Naive B cell (primary cell): ENCODE data around the gene PRR14. TPM values are rescaled to one million over a fixed set of nuclear protein-coding genes. Genes with fewer than 3 reads are reported as not detected.
"Not testable (repeated sequence)": the region's sequence is repeated elsewhere in the genome, so short reads cannot be mapped to it uniquely, and the experiment has no call there.

Source experiments
- ATAC-seq, 2 donors: fragments of 150-1000 bp; cut with Tn5 transposase; 2 replicates each; pipeline ENCODE4 v1.10.0; 2021; ENCODE audit warnings: low read depth in 2 of 2, mild to moderate bottlenecking in 2 of 2, moderate library complexity in 2 of 2
- DNase-seq: peaks from one replicate; pipeline ENCODE4 v3.0.0; 2022
- H3K27ac Mint-ChIP-seq, 6 donors: one replicate each; pipeline ENCODE4 v1.8.0; 2020 to 2022; ENCODE audit warnings: mild to moderate bottlenecking in 6 of 6, mixed read lengths in 6 of 6, moderate library complexity in 5 of 6, inconsistent platforms in 2 of 6
- H3K27me3 Mint-ChIP-seq, 3 donors: one replicate each; pipeline ENCODE4 v1.8.0; 2021 to 2022; ENCODE audit warnings: mixed read lengths in 3 of 3, mild to moderate bottlenecking in 1 of 3
- H3K36me3 Mint-ChIP-seq, 2 donors: one replicate each; pipeline ENCODE4 v1.8.0; 2020 to 2022; ENCODE audit warnings: mixed read lengths in 2 of 2, inconsistent platforms in 1 of 2, mild to moderate bottlenecking in 1 of 2
- H3K4me1 Mint-ChIP-seq, 3 donors: one replicate each; pipeline ENCODE4 v1.8.0; 2020 to 2022; ENCODE audit warnings: mixed read lengths in 3 of 3, inconsistent platforms in 1 of 3, mild to moderate bottlenecking in 1 of 3, moderate library complexity in 1 of 3
- H3K4me3 Mint-ChIP-seq, 8 donors: one replicate each; pipeline ENCODE4 v1.8.0; 2020 to 2022; ENCODE audit warnings: mild to moderate bottlenecking in 8 of 8, mixed read lengths in 8 of 8, moderate library complexity in 8 of 8, inconsistent platforms in 2 of 8
- H3K9me3 Mint-ChIP-seq, 7 donors: one replicate each; pipeline ENCODE4 v1.8.0; 2020 to 2022; ENCODE audit warnings: mixed read lengths in 7 of 7, mild to moderate bottlenecking in 5 of 7, inconsistent platforms in 2 of 7, moderate library complexity in 1 of 7
- polyA plus RNA-seq, 6 donors: library from polyadenylated mRNA; unstranded; fragments of 300-500 nt; fragmentation: Illumina TruSeq; gene quantifications; one replicate each; pipeline ENCODE4 v1.2.3, GENCODE V29; 2021; ENCODE audit warnings: low read depth in 6 of 6

The PRR14 gene
- polyA plus RNA-seq, 6 donors from 2014 or later: 11.6 to 40.9 (median 17.8) TPM

DNA sequence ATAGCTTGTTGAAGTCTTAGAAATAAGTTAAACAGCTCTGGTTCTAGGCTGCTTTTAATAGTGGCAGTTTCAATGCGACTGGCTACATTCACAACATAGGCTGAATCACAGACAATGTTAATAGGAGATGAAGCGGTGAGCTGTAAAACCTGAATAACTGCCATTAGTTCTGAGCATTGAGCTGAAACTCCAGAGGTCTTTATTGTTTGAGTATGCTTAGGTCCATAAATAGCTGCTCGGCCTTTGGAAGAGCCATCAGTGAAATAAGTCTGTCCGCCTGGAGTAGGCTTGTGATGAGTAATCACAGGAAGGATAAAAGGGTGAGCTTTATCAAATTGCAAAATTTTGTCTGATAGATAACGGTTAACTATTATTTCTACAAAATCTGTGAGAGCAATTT, 31.1 kb upstream of the PRR14 start:
- no peak for ATAC-seq
- no peak overlapping the region for H3K27ac Mint-ChIP-seq

DNA sequence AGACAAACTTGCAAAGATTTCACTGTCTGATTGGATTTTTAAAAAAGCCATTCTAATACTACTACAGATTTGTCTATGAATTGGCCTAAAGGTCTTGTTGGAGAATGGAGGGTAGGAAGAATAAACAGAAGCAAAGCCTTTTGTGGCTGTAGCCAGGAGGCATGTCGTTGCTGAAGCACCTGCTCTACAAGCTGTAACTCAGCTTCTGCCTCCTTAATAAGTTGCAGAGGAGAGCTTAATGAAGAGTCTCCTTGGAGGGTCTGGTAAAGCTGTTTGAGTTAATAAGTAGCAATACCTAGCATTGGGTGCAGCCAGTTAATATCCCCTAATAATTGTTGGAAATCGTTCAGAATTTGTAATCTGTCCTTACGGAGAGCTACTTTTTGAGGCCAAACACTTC, 30.6 kb upstream of the PRR14 start:
- ATAC-seq (no peak), DNase-seq (no peak)
- H3K27me3 Mint-ChIP-seq: no peaks in the 10 kb centered on the region
- peaks cover 0 to 4% (median 0%) of the 10 kb centered on the region in 3 donors for H3K4me1 Mint-ChIP-seq
- H3K4me3 Mint-ChIP-seq: no peak overlapping the region
- no peak overlapping the region for H3K27ac Mint-ChIP-seq
- no peaks in the 10 kb centered on the region for H3K9me3 Mint-ChIP-seq
- H3K36me3 Mint-ChIP-seq: no peaks in the 10 kb centered on the region

More for the DNA sequence above, 31.1 kb upstream of the PRR14 start:
- Mint-ChIP-seq H3K4me1 (peaks cover 0 to 4% (median 0%) of the 10 kb centered on the region in 3 donors), H3K36me3 (no peaks in the 10 kb centered on the region), H3K4me3 (no peak overlapping the region), H3K9me3 (no peaks in the 10 kb centered on the region), H3K27me3 (no peaks in the 10 kb centered on the region)
- DNase-seq: no peak

DNA sequence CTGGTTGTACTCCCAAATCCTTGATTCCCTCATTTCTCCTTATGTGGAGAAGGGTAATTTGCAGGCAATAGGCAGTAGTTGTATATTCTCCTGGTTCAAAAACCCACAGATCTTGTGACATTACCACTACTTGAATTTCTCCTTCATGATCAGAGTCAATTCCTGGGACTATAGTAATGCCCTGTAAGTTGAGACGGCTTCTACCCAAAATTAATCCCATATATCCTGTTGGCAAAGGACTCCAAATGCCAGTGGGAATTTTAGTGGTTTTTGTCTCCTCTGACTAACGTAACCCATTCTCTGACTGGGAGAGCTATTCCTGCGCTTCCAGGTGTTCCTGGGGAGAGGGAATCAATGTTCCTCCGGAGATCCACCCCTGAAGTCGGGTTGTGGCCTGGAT, 29.0 kb upstream of the PRR14 start:
- Mint-ChIP-seq H3K27ac (peak overlapping the region in 1 of 6 donors; percentile 7), H3K4me1 (no peaks in the 10 kb centered on the region), H3K4me3 (no peak overlapping the region), H3K36me3 (no peaks in the 10 kb centered on the region), H3K9me3 (no peaks in the 10 kb centered on the region), H3K27me3 (no peaks in the 10 kb centered on the region)
- ATAC-seq (no peak), DNase-seq (no peak)

DNA sequence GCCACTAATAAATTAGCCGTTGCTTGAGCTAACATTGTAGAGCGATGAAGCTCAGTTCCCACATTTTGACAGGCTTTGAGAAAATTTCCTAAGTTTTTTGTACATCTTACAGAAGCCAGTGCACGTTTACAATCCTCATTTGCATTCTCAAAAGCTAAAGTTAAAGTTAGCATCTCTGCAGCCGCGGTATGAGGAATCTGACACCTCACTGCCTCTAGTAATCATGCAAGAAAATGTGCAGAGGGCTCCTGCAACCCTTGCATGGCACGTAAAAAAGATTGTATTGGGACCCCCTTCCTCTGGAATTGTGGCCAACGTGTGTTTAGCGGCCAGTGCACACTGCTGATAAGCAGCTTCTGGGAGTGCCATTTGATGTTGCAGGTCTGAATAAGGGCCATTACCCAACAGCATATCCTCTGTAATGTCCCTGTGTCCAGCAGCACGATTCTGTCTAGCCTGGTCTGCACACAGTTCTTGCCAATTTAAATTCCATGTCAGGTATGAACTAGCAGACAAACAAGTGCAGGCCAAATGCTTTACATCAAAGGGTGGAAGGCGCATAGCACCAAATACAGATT, 28.2 kb upstream of the PRR14 start:
- H3K4me3 Mint-ChIP-seq: no peak overlapping the region

DNA sequence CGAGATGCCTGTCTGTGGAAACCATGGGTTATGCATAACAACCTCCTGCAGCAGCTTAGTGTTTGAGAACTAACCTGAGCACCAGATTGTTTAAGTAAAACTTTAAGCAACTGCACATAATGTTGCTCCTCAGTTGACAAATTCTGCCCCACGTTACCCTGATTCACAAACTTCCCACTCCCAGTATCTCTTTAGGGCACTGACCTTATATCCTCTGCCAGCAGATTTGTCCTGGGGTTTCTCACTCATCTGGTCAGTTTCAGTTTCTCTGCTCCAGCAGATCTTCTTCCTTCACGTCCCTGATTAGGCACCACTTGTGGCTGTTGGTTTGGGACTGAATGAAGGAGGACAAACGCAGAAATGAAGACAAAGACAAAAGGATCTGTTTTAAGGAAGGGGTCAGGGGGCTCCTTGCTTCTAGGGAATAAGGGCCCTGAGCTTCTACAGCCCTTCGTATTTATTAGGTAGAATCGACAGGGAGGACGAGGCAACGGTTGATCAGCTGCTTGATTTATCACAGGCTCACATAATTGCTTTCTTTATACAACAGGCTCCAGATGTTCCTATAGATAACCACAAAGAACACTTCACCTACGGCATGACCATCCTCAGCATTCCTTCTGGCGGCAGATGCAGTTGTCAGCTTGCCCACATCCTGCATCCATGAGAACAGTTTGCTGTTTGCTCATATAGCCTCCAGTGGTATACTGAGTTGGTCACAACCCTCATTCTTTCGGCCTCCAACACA, 27.1 kb upstream of the PRR14 start:
- H3K9me3 Mint-ChIP-seq: no peaks in the 10 kb centered on the region
- H3K4me1 Mint-ChIP-seq: peaks cover 2 to 3% (median 2%) of the 10 kb centered on the region in 3 donors
- no peak for DNase-seq
- H3K4me3 Mint-ChIP-seq: no peak overlapping the region
- no peaks in the 10 kb centered on the region for H3K36me3 Mint-ChIP-seq
- no peak overlapping the region for H3K27ac Mint-ChIP-seq
- ATAC-seq: no peak
- H3K27me3 Mint-ChIP-seq: no peaks in the 10 kb centered on the region

More for the DNA sequence above, 28.2 kb upstream of the PRR14 start:
- Mint-ChIP-seq H3K27ac (peak overlapping the region in 1 of 6 donors; percentile 50), H3K9me3 (no peaks in the 10 kb centered on the region), H3K27me3 (no peaks in the 10 kb centered on the region), H3K4me1 (no peaks in the 10 kb centered on the region), H3K36me3 (no peaks in the 10 kb centered on the region)
- ATAC-seq: no peak
- DNase-seq: no peak

DNA sequence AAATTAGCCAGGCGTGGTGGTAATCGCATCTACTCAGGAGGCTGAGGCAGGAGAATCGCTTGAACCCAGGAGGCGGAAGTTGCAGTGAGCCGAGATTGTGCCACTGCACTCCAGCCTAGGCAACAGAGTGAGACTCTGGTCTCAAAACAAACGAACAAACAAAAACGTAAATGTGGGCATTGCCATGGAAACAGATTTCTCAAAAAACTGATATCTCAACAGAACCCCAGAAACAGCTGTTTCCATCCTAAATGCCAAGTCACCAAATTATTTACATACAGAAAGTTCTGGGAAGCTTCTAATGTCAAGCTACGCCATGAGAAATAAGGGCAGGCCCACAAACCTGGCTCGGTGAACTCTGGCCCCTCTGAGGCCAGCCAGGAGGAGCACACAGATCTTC, 24.5 kb upstream of the PRR14 start:
- DNase-seq (no peak), ATAC-seq (no peak)
- H3K4me1 Mint-ChIP-seq: peaks cover 5 to 7% (median 6%) of the 10 kb centered on the region in 3 donors
- no peaks in the 10 kb centered on the region for H3K36me3 Mint-ChIP-seq
- H3K27ac Mint-ChIP-seq: no peak overlapping the region
- H3K4me3 Mint-ChIP-seq: no peak overlapping the region
- H3K9me3 Mint-ChIP-seq: no peaks in the 10 kb centered on the region
- no peaks in the 10 kb centered on the region for H3K27me3 Mint-ChIP-seq

DNA sequence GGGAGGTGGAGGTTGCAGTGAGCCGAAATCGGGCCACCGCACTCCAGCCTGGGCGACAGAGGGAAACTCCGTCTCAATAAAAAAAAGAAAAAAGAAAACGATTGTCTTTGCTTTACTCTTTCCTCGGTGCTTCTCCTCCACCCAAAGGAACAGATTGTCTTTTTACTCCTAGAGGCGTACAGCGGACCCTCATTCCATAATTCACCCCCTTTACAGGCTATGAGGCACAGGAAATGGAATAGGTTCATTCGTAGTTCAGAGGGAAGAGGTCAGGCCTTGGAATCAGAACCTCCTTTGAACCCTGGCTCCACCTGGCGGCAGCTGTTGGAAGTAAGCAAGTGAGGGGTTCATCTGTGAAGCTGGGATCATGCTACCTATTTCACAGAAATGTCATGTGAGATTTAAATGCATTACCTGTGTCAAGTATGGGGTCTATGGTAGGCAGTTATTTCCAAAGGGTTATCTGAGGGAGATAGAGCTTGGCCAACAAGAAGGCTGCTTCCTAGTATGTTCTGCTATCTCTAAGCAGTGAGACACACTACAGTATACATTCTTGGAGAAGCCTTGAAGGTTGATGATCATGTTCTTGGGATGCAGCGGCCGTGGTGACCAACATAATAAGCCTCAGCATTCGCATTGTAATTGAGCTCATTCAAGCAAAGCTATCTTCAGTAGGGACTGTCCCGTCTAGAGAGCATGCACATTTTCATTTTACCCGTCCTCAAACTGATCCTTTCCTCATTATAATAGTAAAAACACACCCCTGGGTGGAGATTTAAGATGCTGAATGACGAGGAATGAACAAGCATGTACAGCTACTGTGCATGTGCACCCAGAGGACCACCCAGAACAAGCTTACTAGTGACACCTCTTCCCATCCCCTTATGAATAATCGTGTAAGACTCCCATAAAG, 21.9 kb upstream of the PRR14 start:
- Mint-ChIP-seq H3K27ac (peak overlapping the region in 3 of 6 donors; percentile 46 to 96 (median 74)), H3K4me3 (peak overlapping the region in 6 of 8 donors; percentile 8 to 66 (median 34)), H3K4me1 (peaks cover 5 to 9% (median 9%) of the 10 kb centered on the region in 3 donors), H3K36me3 (no peaks in the 10 kb centered on the region), H3K9me3 (no peaks in the 10 kb centered on the region), H3K27me3 (no peaks in the 10 kb centered on the region)
- DNase-seq (peak; percentile 73), ATAC-seq (peak; percentile 78 to 92)

DNA sequence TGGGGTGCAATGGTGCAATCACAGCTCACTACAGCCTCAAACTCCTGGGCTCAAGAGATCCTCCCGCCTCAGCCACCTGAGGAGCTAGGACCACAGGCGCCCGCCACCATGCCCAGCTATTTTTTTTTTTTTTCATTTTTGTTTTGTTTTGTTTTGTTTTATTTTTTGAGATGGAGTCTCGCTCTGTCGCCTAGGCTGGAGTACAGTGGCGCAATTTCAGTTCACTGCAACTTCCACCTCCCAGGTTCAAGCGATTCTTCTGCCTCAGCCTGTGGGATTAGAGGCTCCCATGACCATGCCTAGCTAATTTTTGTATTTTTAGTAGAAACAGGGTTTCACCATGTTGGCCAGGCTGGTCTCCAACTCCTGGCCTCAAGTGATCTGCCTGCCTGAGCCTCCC, 18.3 kb upstream of the PRR14 start:
- not testable (repeated sequence) for H3K27me3 Mint-ChIP-seq, DNase-seq
- H3K4me3 Mint-ChIP-seq: peak overlapping the region in 4 of 8 donors; percentile 9 to 63 (median 42)

DNA sequence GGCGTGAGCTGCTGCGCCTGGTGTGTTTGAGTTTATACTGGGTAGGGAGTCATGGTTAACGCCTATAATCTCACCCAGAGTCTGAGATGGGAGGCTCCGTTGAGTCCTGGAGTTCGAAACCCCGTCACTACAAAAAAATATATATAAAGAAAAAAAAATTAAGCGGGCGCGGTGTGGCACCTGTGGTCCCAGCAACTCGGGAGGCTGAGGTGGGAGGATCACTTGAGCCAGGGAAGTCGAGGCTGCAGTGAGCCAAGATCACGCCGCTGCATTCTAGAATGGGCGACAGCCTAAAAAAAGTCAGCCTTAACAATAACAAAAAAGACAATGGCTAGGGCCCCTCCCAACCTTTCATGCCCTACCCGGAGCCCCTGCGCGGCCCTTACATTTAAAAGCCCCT, 17.2 kb upstream of the PRR14 start:
- H3K4me1 Mint-ChIP-seq: peaks cover 17 to 26% (median 23%) of the 10 kb centered on the region in 3 donors
- H3K27me3 Mint-ChIP-seq: no peaks in the 10 kb centered on the region
- peak overlapping the region; percentile 84 to 96 (median 90) for H3K4me3 Mint-ChIP-seq
- no peaks in the 10 kb centered on the region for H3K36me3 Mint-ChIP-seq
- no peaks in the 10 kb centered on the region for H3K9me3 Mint-ChIP-seq
- DNase-seq: no peak
- no peak for ATAC-seq
- H3K27ac Mint-ChIP-seq: peak overlapping the region; percentile 98 to 99 (median 99)

More for the DNA sequence above, 18.3 kb upstream of the PRR14 start:
- not testable (repeated sequence) for H3K9me3 Mint-ChIP-seq, H3K36me3 Mint-ChIP-seq, ATAC-seq
- Mint-ChIP-seq H3K27ac (peak overlapping the region in 2 of 6 donors; percentile 33 to 76), H3K4me1 (peaks cover 17 to 26% (median 24%) of the 10 kb centered on the region in 3 donors)

DNA sequence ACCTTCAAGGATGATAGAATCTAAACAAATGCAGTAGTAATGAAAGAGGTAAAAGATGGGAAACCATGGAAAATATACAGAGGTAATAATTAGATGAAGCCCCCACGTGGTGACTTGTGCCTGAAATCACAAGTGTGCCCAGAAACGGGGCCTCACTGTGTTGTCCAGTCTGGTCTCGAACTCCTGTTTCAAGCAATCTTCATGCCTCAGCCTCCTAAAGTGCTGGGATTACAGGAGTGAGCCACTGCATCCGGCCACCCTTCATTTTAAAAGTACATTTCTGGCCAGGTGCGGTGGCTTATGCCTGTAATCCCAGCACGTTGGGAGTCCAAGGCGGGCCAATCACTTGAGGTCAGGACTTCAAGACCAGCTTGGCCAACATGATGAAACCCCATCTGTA, 14.2 kb upstream of the PRR14 start:
- peaks cover 12 to 20% (median 17%) of the 10 kb centered on the region in 3 donors for H3K4me1 Mint-ChIP-seq
- ATAC-seq (no peak), DNase-seq (no peak)
- H3K36me3 Mint-ChIP-seq: no peaks in the 10 kb centered on the region
- H3K27me3 Mint-ChIP-seq: no peaks in the 10 kb centered on the region
- H3K4me3 Mint-ChIP-seq: no peak overlapping the region
- H3K9me3 Mint-ChIP-seq: no peaks in the 10 kb centered on the region
- peak overlapping the region in 3 of 6 donors; percentile 9 to 38 (median 30) for H3K27ac Mint-ChIP-seq

DNA sequence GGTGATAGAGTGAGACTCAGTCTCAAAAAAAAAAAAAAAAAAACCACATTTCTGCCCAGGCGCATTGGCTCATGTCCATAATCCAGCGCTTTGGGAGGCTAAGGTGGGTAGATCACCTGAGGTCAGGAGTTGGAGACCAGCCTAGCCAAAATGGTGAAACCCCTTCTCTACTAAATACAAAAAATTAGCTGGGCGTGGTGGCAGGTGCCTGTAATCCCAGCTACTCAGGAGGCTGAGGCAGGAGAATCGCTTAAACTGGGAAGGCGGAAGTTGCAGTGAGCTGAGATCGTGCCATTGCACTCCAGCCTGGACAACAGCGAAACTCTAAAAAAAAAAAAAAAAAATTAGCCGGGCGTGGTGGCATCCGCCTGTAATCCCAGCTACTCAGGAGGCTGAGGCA, 13.6 kb upstream of the PRR14 start:
- ATAC-seq: not testable (repeated sequence)

DNA sequence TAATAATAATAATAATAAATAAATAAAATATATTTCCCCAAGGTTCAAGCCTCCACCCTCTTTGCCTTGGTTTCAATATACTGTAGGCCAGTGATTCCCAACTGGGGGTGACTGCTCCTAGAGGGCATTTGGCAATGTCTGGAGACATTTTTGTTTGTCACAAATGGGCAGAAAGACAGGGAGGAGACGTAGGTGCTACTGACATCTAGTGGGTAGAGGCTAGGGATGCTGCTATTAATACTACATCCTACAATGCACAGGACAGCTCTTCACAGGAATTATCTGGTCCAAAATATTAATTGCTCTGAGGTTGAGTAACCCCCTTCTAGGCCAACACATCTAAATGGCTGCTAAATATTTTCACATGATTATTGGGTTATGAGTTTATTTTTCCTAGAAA, 12.8 kb upstream of the PRR14 start:
- Mint-ChIP-seq H3K4me3 (peak overlapping the region in 1 of 8 donors; percentile 50), H3K4me1 (peaks cover 12 to 20% (median 17%) of the 10 kb centered on the region in 3 donors), H3K9me3 (no peaks in the 10 kb centered on the region), H3K36me3 (no peaks in the 10 kb centered on the region), H3K27me3 (no peaks in the 10 kb centered on the region), H3K27ac (peak overlapping the region in 1 of 6 donors; percentile 7)
- DNase-seq (peak; percentile 22), ATAC-seq (no peak)

More for the DNA sequence above, 13.6 kb upstream of the PRR14 start:
- peaks cover 12 to 20% (median 17%) of the 10 kb centered on the region in 3 donors for H3K4me1 Mint-ChIP-seq
- DNase-seq, H3K27ac Mint-ChIP-seq, H3K4me3 Mint-ChIP-seq, H3K9me3 Mint-ChIP-seq, H3K27me3 Mint-ChIP-seq, H3K36me3 Mint-ChIP-seq: not testable (repeated sequence)

DNA sequence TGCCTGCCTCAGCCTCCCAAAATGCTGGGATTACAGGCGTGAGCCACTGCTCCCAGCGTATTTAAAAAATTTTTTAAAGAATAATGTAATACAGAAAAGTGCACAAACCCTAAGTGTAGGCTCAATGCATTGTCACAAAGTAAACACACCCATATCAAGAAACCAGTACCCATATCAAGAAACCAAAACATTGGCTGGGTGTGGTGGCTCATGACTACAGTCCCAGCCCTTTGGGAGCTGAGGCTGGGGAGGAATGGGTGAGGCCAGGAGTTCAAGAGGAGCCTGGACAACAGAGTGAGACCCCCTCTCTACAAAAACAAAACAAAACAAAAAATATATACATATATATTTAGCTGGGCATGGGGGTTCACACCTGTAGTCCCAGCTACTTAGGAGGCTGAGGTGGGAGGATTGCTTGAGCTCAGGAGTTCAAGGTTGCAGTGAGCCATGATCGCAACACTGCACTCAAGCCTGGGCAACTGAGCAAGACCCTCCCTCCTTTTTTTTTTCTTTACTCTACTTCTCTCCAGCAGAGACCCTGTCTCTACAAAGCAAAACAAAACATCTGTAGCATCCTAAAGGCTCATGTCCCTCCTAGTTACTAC, 9.3 kb upstream of the PRR14 start:
- no peak for DNase-seq
- H3K27me3 Mint-ChIP-seq: no peaks in the 10 kb centered on the region
- H3K9me3 Mint-ChIP-seq: no peaks in the 10 kb centered on the region
- H3K4me3 Mint-ChIP-seq: no peak overlapping the region
- H3K36me3 Mint-ChIP-seq: no peaks in the 10 kb centered on the region
- no peak overlapping the region for H3K27ac Mint-ChIP-seq
- H3K4me1 Mint-ChIP-seq: peaks cover 0 to 1% (median 0%) of the 10 kb centered on the region in 3 donors
- ATAC-seq: no peak
